ENCODE measurements around the gene SASH1.

SASH1 gene

GRCh38 chr6:148559848-148560433 lies 217.3 kb downstream of the SASH1 start:
- Histone ChIP-seq H3K4me3 (ENCODE audit: low read depth in 1 of 5, low read length in 5 of 5) (peak overlapping the region in 4 of 5 donors; percentile 58 to 68 (median 62)), H3K9ac (ENCODE audit: low read length in 5 of 5) (peak overlapping the region in 2 of 5 donors; percentile 23 to 54), H3K27me3 (ENCODE audit: control insufficient read depth in 5 of 5, insufficient read depth in 4 of 5, low read length in 5 of 5) (no peaks in the 10 kb centered on the region), H3K4me1 (ENCODE audit: control insufficient read depth in 5 of 5, insufficient read depth in 5 of 5, low read length in 5 of 5) (peaks cover 0 to 8% (median 7%) of the 10 kb centered on the region in 5 donors), H3K27ac (ENCODE audit: low read depth, low read length) (no peak overlapping the region), H3K36me3 (ENCODE audit: control insufficient read depth in 5 of 5, insufficient read depth in 5 of 5, low read length in 5 of 5) (no peaks in the 10 kb centered on the region), H3K9me3 (ENCODE audit: control insufficient read depth in 5 of 5, low read length in 5 of 5) (no peaks in the 10 kb centered on the region)

- Histone ChIP-seq H3K9ac (ENCODE audit: low read length in 5 of 5) (no peak overlapping the region), H3K4me1 (ENCODE audit: control insufficient read depth in 5 of 5, insufficient read depth in 5 of 5, low read length in 5 of 5) (peaks cover 0 to 19% (median 15%) of the 10 kb centered on the region in 5 donors), H3K9me3 (ENCODE audit: control insufficient read depth in 5 of 5, low read length in 5 of 5) (no peaks in the 10 kb centered on the region), H3K27me3 (ENCODE audit: control insufficient read depth in 5 of 5, insufficient read depth in 4 of 5, low read length in 5 of 5) (no peaks in the 10 kb centered on the region), H3K36me3 (ENCODE audit: control insufficient read depth in 5 of 5, insufficient read depth in 5 of 5, low read length in 5 of 5) (no peaks in the 10 kb centered on the region), H3K27ac (ENCODE audit: low read depth, low read length) (no peak overlapping the region), H3K4me3 (ENCODE audit: low read depth in 1 of 5, low read length in 5 of 5) (no peak overlapping the region)
Observed at GRCh38 chr6:148561629-148562028, 219.0 kb downstream of the SASH1 start.

DNA sequence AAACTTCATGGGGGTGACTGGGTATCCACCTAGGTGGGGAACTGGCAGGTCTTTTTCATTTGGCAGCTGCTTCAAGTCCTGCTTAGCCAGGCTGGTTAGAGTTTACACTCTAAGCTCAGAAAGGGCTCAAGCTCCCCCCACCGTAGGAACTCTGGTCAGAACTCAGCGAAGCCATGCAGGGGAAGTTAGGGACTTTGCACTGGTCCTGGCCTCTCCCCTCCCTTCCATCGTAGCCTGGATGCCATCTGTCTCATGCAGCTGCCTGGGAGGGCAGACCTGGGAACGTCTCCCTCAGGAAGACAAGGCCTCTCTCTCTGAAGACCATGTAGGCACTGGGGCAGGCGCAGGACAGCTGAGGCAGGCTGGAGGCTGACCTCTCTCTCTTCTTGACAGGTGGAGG lies 220.4 kb downstream of the SASH1 start:
- Histone ChIP-seq H3K4me3 (ENCODE audit: low read depth in 1 of 5, low read length in 5 of 5) (no peak overlapping the region), H3K9me3 (ENCODE audit: control insufficient read depth in 5 of 5, low read length in 5 of 5) (no peaks in the 10 kb centered on the region), H3K9ac (ENCODE audit: low read length in 5 of 5) (no peak overlapping the region), H3K4me1 (ENCODE audit: control insufficient read depth in 5 of 5, insufficient read depth in 5 of 5, low read length in 5 of 5) (peaks cover 0 to 19% (median 15%) of the 10 kb centered on the region in 5 donors), H3K27me3 (ENCODE audit: control insufficient read depth in 5 of 5, insufficient read depth in 4 of 5, low read length in 5 of 5) (no peaks in the 10 kb centered on the region), H3K36me3 (ENCODE audit: control insufficient read depth in 5 of 5, insufficient read depth in 5 of 5, low read length in 5 of 5) (no peaks in the 10 kb centered on the region), H3K27ac (ENCODE audit: low read depth, low read length) (no peak overlapping the region)

GRCh38 chr6:148564494-148565035 lies 221.9 kb downstream of the SASH1 start:
- peaks cover 0 to 19% (median 15%) of the 10 kb centered on the region in 5 donors for H3K4me1 ChIP-seq (ENCODE audit: control insufficient read depth in 5 of 5, insufficient read depth in 5 of 5, low read length in 5 of 5)
- no peaks in the 10 kb centered on the region for H3K36me3 ChIP-seq (ENCODE audit: control insufficient read depth in 5 of 5, insufficient read depth in 5 of 5, low read length in 5 of 5)
- H3K9ac ChIP-seq (ENCODE audit: low read length in 5 of 5): no peak overlapping the region
- H3K27ac ChIP-seq (ENCODE audit: low read depth, low read length): no peak overlapping the region
- H3K27me3 ChIP-seq (ENCODE audit: control insufficient read depth in 5 of 5, insufficient read depth in 4 of 5, low read length in 5 of 5): no peaks in the 10 kb centered on the region
- H3K9me3 ChIP-seq (ENCODE audit: control insufficient read depth in 5 of 5, low read length in 5 of 5): no peaks in the 10 kb centered on the region
- H3K4me3 ChIP-seq (ENCODE audit: low read depth in 1 of 5, low read length in 5 of 5): no peak overlapping the region

GRCh38 chr6:148565321-148565926 lies 222.8 kb downstream of the SASH1 start:
- H3K27me3 ChIP-seq (ENCODE audit: control insufficient read depth in 5 of 5, insufficient read depth in 4 of 5, low read length in 5 of 5): peaks cover 0 to 3% (median 0%) of the 10 kb centered on the region in 5 donors
- H3K4me3 ChIP-seq (ENCODE audit: low read depth in 1 of 5, low read length in 5 of 5): no peak overlapping the region
- no peaks in the 10 kb centered on the region for H3K9me3 ChIP-seq (ENCODE audit: control insufficient read depth in 5 of 5, low read length in 5 of 5)
- H3K36me3 ChIP-seq (ENCODE audit: control insufficient read depth in 5 of 5, insufficient read depth in 5 of 5, low read length in 5 of 5): no peaks in the 10 kb centered on the region
- no peak overlapping the region for H3K27ac ChIP-seq (ENCODE audit: low read depth, low read length)
- no peak overlapping the region for H3K9ac ChIP-seq (ENCODE audit: low read length in 5 of 5)
- peaks cover 0 to 12% (median 8%) of the 10 kb centered on the region in 5 donors for H3K4me1 ChIP-seq (ENCODE audit: control insufficient read depth in 5 of 5, insufficient read depth in 5 of 5, low read length in 5 of 5)

- Histone ChIP-seq H3K27ac (ENCODE audit: low read depth, low read length) (no peak overlapping the region), H3K9me3 (ENCODE audit: control insufficient read depth in 5 of 5, low read length in 5 of 5) (no peaks in the 10 kb centered on the region), H3K36me3 (ENCODE audit: control insufficient read depth in 5 of 5, insufficient read depth in 5 of 5, low read length in 5 of 5) (no peaks in the 10 kb centered on the region)
Observed at GRCh38 chr6:148565930-148566663, 223.5 kb downstream of the SASH1 start.

DNA sequence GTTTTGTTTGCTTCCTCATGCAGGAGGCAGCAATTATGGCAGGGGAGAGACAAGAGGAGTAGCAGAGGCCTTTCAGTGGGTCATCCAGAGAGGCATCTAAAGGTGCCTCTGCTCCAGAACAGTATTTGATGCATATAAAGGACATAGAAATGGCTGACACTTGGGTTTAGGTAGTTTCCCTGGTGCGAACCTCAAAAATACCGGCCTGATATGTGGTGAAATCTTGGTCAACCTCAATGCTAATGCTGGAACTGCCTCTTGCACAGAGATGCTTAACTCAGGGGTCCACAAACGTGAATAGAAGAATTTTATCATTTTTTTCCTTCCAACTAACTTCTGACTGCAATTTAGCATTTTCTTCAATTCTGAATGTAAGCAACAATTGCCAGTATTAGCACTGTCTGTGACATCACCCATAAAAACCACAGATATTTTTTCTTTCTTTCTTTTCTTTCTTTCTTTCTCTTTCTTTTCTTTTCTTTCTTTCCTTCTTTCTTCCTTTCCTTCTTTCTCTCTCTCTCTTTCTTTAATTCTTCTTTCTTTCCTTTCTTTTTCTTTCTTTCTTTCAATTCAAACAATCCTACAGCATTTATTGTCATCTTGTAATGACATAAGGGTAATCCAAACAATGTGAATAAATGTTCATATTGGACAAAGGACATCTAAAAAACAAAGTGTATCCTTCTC lies 224.2 kb downstream of the SASH1 start:
- H3K27me3 ChIP-seq (ENCODE audit: control insufficient read depth in 5 of 5, insufficient read depth in 4 of 5, low read length in 5 of 5): peaks cover 0 to 8% (median 0%) of the 10 kb centered on the region in 5 donors
- no peak overlapping the region for H3K9ac ChIP-seq (ENCODE audit: low read length in 5 of 5)
- no peaks in the 10 kb centered on the region for H3K9me3 ChIP-seq (ENCODE audit: control insufficient read depth in 5 of 5, low read length in 5 of 5)
- peaks cover 0 to 12% (median 8%) of the 10 kb centered on the region in 5 donors for H3K4me1 ChIP-seq (ENCODE audit: control insufficient read depth in 5 of 5, insufficient read depth in 5 of 5, low read length in 5 of 5)
- no peak overlapping the region for H3K27ac ChIP-seq (ENCODE audit: low read depth, low read length)
- no peak overlapping the region for H3K4me3 ChIP-seq (ENCODE audit: low read depth in 1 of 5, low read length in 5 of 5)
- no peaks in the 10 kb centered on the region for H3K36me3 ChIP-seq (ENCODE audit: control insufficient read depth in 5 of 5, insufficient read depth in 5 of 5, low read length in 5 of 5)

More at GRCh38 chr6:148565930-148566663, 223.5 kb downstream of the SASH1 start:
- no peak overlapping the region for H3K9ac ChIP-seq (ENCODE audit: low read length in 5 of 5)
- no peak overlapping the region for H3K4me3 ChIP-seq (ENCODE audit: low read depth in 1 of 5, low read length in 5 of 5)
- peaks cover 0 to 8% (median 0%) of the 10 kb centered on the region in 5 donors for H3K27me3 ChIP-seq (ENCODE audit: control insufficient read depth in 5 of 5, insufficient read depth in 4 of 5, low read length in 5 of 5)
- peaks cover 0 to 12% (median 8%) of the 10 kb centered on the region in 5 donors for H3K4me1 ChIP-seq (ENCODE audit: control insufficient read depth in 5 of 5, insufficient read depth in 5 of 5, low read length in 5 of 5)

DNA sequence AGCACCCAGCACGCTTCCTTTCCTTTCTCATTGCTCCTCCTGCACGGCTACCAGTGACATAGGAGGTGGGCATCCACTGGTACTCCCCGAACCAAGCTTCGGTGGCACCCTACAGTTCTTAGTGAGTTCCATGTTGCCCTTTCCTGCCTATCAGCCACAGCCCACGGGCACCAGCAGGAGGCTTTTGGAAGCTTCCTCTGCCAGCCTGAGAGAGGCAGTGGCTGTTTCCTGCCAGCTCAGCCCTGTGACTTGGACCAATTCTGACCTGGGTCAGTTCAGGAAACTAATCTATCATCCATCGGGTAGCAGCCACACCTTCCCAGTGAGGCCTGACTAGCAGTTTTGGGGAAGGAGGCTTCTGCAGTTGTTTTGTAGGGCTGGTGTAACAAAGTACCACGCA lies 227.8 kb downstream of the SASH1 start:
- H3K27ac ChIP-seq (ENCODE audit: low read depth, low read length): no peak overlapping the region
- peaks cover 0 to 11% (median 8%) of the 10 kb centered on the region in 5 donors for H3K4me1 ChIP-seq (ENCODE audit: control insufficient read depth in 5 of 5, insufficient read depth in 5 of 5, low read length in 5 of 5)
- H3K9me3 ChIP-seq (ENCODE audit: control insufficient read depth in 5 of 5, low read length in 5 of 5): no peaks in the 10 kb centered on the region
- no peak overlapping the region for H3K9ac ChIP-seq (ENCODE audit: low read length in 5 of 5)
- no peaks in the 10 kb centered on the region for H3K36me3 ChIP-seq (ENCODE audit: control insufficient read depth in 5 of 5, insufficient read depth in 5 of 5, low read length in 5 of 5)
- peaks cover 0 to 8% (median 0%) of the 10 kb centered on the region in 5 donors for H3K27me3 ChIP-seq (ENCODE audit: control insufficient read depth in 5 of 5, insufficient read depth in 4 of 5, low read length in 5 of 5)
- no peak overlapping the region for H3K4me3 ChIP-seq (ENCODE audit: low read depth in 1 of 5, low read length in 5 of 5)

GRCh38 chr6:148572676-148573335 lies 230.2 kb downstream of the SASH1 start:
- H3K9ac ChIP-seq (ENCODE audit: low read length in 5 of 5): no peak overlapping the region
- no peaks in the 10 kb centered on the region for H3K4me1 ChIP-seq (ENCODE audit: control insufficient read depth in 5 of 5, insufficient read depth in 5 of 5, low read length in 5 of 5)
- no peak overlapping the region for H3K4me3 ChIP-seq (ENCODE audit: low read depth in 1 of 5, low read length in 5 of 5)
- H3K27me3 ChIP-seq (ENCODE audit: control insufficient read depth in 5 of 5, insufficient read depth in 4 of 5, low read length in 5 of 5): peaks cover 0 to 8% (median 0%) of the 10 kb centered on the region in 5 donors
- no peak overlapping the region for H3K27ac ChIP-seq (ENCODE audit: low read depth, low read length)
- no peaks in the 10 kb centered on the region for H3K9me3 ChIP-seq (ENCODE audit: control insufficient read depth in 5 of 5, low read length in 5 of 5)
- no peaks in the 10 kb centered on the region for H3K36me3 ChIP-seq (ENCODE audit: control insufficient read depth in 5 of 5, insufficient read depth in 5 of 5, low read length in 5 of 5)
